Esophagus muscularis mucosa (tissue), 4 donors: ENCODE results near the gene NPAS4. TPM values are rescaled to one million over a fixed set of nuclear protein-coding genes. Genes with fewer than 3 reads are reported as not detected.

Experiments
- DNase-seq: peaks from one replicate; pipeline ENCODE4 v3.0.0-alpha.2; 2017; ENCODE audit errors: extremely low spot score
- H3K27ac ChIP-seq, 4 donors: fragments of 200-600 bp; sonication (generic); replicated peaks in 1 of 4; 1 replicate in 3 of 4; 2 replicates in 1 of 4; pipeline ENCODE4 v1.5.1; 2016 to 2019; ENCODE audit warnings: mild to moderate bottlenecking in 1 of 4
- H3K27me3 ChIP-seq, 4 donors: fragments of 200-600 bp; sonication (generic); one replicate each; pipeline versions ENCODE4 v1.5.1 to v1.6.0; 2016 to 2019
- H3K36me3 ChIP-seq, 4 donors: fragments of 200-600 bp; sonication (generic); one replicate each; pipeline ENCODE4 v1.5.1; 2016 to 2019
- H3K4me1 ChIP-seq, 4 donors: fragments of 200-600 bp; sonication (generic); one replicate each; pipeline ENCODE4 v1.5.1; 2016 to 2019
- H3K4me3 ChIP-seq, 4 donors: fragments of 200-600 bp; sonication (generic); 1 replicate in 2 of 4; 2 replicates in 2 of 4; pipeline ENCODE4 v1.5.1; 2016 to 2019; ENCODE audit warnings: mild to moderate bottlenecking in 4 of 4, moderate library complexity in 1 of 4
- H3K9me3 ChIP-seq, 4 donors: fragments of 200-600 bp; sonication (generic); 1 replicate in 3 of 4; 2 replicates in 1 of 4; pipeline ENCODE4 v1.5.1; 2016 to 2019
- CTCF ChIP-seq, 3 experiments: fragments of 200-600 bp in 2 of 3; fragments of 450-650 bp in 1 of 3; sonication (generic) in 2 of 3; IDR thresholded peaks; one replicate each; pipeline ENCODE4 v1.5.1; 2017 to 2019; ENCODE audit warnings: antibody characterized with exemption in 3 of 3, mild to moderate bottlenecking in 2 of 3, moderate library complexity in 1 of 3
- EP300 ChIP-seq: sonication (generic); formaldehyde crosslinking; IDR thresholded peaks from one replicate; pipeline ENCODE4 v1.6.1; 2017; ENCODE audit warnings: antibody characterized with exemption
- POLR2A ChIP-seq: fragments of 450-650 bp; IDR thresholded peaks from one replicate; pipeline ENCODE4 v1.6.1; 2017; ENCODE audit warnings: antibody characterized with exemption, moderate library complexity, mild to moderate bottlenecking, low read depth
- POLR2AphosphoS5 ChIP-seq, 2 donors: sonication (generic); formaldehyde crosslinking; IDR thresholded peaks; one replicate each; pipeline ENCODE4 v1.6.1; 2017; ENCODE audit warnings: antibody characterized with exemption in 2 of 2
- WGBS: methylation state at CpG from one replicate; pipeline ENCODE4 v1.1.5; 2018; 5-methylcytosine and 5-hydroxymethylcytosine counted together
- intact Hi-C: fragments of 100-400 bp; cut with DNase I; formaldehyde crosslinking; loops from one replicate; pipeline ENCODE4 v1.15.1; 2023
- total RNA-seq, 4 donors: library from RNA; depleted of rRNA; stranded (reverse); fragments of >200 nt; gene quantifications; one replicate each; pipeline versions ENCODE4 v1.1.0 to v1.2.1, GENCODE V29; 2016

The NPAS4 gene
- total RNA-seq, 4 donors from 2014 or later: 1.2 to 2.9 (median 1.5) TPM

- Histone ChIP-seq H3K4me3 (peak overlapping the region; percentile 67 to 98 (median 78)), H3K4me1 (peaks cover 10 to 36% (median 27%) of the 10 kb centered on the region in 4 donors), H3K9me3 (peaks cover 0 to 7% (median 0%) of the 10 kb centered on the region in 4 donors), H3K27me3 (no peaks in the 10 kb centered on the region), H3K36me3 (peaks cover 0 to 32% (median 13%) of the 10 kb centered on the region in 4 donors), H3K27ac (peak overlapping the region; percentile 74 to 86 (median 78))
- intact Hi-C loops: no loop called here
- peak in 2 of 3 experiments; percentile 6 to 66 for TF ChIP-seq CTCF (IDR thresholded peaks at IDR 0.05)
- TF ChIP-seq EP300: no peak
- 3% methylated on average over 32 of the region's 72 CpGs for WGBS
- no peak for DNase-seq
Measured at GRCh38 chr11:66467034-66467659, 46.3 kb downstream of the NPAS4 start.

- no peak for TF ChIP-seq CTCF (IDR thresholded peaks at IDR 0.05)
- no peak for TF ChIP-seq POLR2A
- H3K27me3 ChIP-seq: no peaks in the 10 kb centered on the region
- peaks cover 0 to 4% (median 0%) of the 10 kb centered on the region in 4 donors for H3K9me3 ChIP-seq
- WGBS: 40% methylated on average over 5 of the region's 6 CpGs
- peaks cover 10 to 36% (median 27%) of the 10 kb centered on the region in 4 donors for H3K4me1 ChIP-seq
- intact Hi-C loops: no loop called here
- H3K27ac ChIP-seq: peak overlapping the region; percentile 74 to 86 (median 78)
- DNase-seq: no peak
- H3K4me3 ChIP-seq: peak overlapping the region; percentile 67 to 98 (median 78)
- peaks cover 5 to 38% (median 19%) of the 10 kb centered on the region in 4 donors for H3K36me3 ChIP-seq
Measured at GRCh38 chr11:66467756-66468155, 46.9 kb downstream of the NPAS4 start.

- intact Hi-C loops: no loop called here
- H3K4me3 ChIP-seq: no peak overlapping the region
- H3K36me3 ChIP-seq: peaks cover 15 to 47% (median 28%) of the 10 kb centered on the region in 4 donors
- H3K9me3 ChIP-seq: no peaks in the 10 kb centered on the region
- H3K27ac ChIP-seq: no peak overlapping the region
- WGBS: 93% methylated on average over 6 of the region's 6 CpGs
- no peak for DNase-seq
- H3K4me1 ChIP-seq: peaks cover 10 to 36% (median 27%) of the 10 kb centered on the region in 4 donors
- no peak for TF ChIP-seq POLR2A
- no peak for TF ChIP-seq POLR2AphosphoS5 (IDR thresholded peaks at IDR 0.05)
- no peak for TF ChIP-seq CTCF (IDR thresholded peaks at IDR 0.05)
- no peaks in the 10 kb centered on the region for H3K27me3 ChIP-seq
Measured at GRCh38 chr11:66468691-66469090, 47.9 kb downstream of the NPAS4 start.

- intact Hi-C loops: no loop called here
- no peak overlapping the region for H3K4me3 ChIP-seq
- no peaks in the 10 kb centered on the region for H3K9me3 ChIP-seq
Measured at GRCh38 chr11:66469441-66469840, 48.6 kb downstream of the NPAS4 start.

More at GRCh38 chr11:66469441-66469840, 48.6 kb downstream of the NPAS4 start:
- DNase-seq: no peak
- TF ChIP-seq EP300: no peak
- no peak for TF ChIP-seq POLR2A
- TF ChIP-seq POLR2AphosphoS5 (IDR thresholded peaks at IDR 0.05): no peak
- no peak for TF ChIP-seq CTCF (IDR thresholded peaks at IDR 0.05)
- 72% methylated on average over 1 of the region's 1 CpG for WGBS
- H3K27ac ChIP-seq: no peak overlapping the region
- peaks cover 18 to 55% (median 35%) of the 10 kb centered on the region in 4 donors for H3K36me3 ChIP-seq
- no peaks in the 10 kb centered on the region for H3K27me3 ChIP-seq
- peaks cover 10 to 36% (median 27%) of the 10 kb centered on the region in 4 donors for H3K4me1 ChIP-seq
